CD4-positive, alpha-beta memory T cell (primary cell): ENCODE data around the gene BRAF. TPM values are rescaled to one million over a fixed set of nuclear protein-coding genes. Genes with fewer than 3 reads are reported as not detected.
"Not testable (repeated sequence)": the region's sequence is repeated elsewhere in the genome, so short reads cannot be mapped to it uniquely, and the experiment has no call there.

Experiments used
- CTCF ChIA-PET: fragments of 350-600 bp; sonication (Branson Sonifier 250); formaldehyde crosslinking; loops from one replicate; lab custom pipeline; 2021; ENCODE audit warnings: inconsistent platforms; ENCODE audit not compliant: partially characterized antibody; lab: Charles Lee
- POLR2A ChIA-PET: fragments of 350-600 bp; sonication (Branson Sonifier 250); formaldehyde crosslinking; loops from one replicate; lab custom pipeline; 2021; ENCODE audit not compliant: partially characterized antibody; lab: Charles Lee
- DNase-seq, 5 donors: peaks; one replicate each; pipeline versions ENCODE4 v3.0.0 to v3.0.0-alpha.2; 2020 to 2022; ENCODE audit warnings: mixed read lengths in 1 of 5
- H3K27ac ChIP-seq: one replicate; pipeline ENCODE4 v1.7.0; 2013; ENCODE audit warnings: low read depth, low read length
- H3K27me3 ChIP-seq: 2 replicates; pipeline ENCODE4 v1.7.0; 2013; ENCODE audit warnings: mild to moderate bottlenecking, low read length, moderate library complexity; ENCODE audit not compliant: insufficient read depth
- H3K36me3 ChIP-seq: 2 replicates; pipeline ENCODE4 v1.7.0; 2013; ENCODE audit warnings: mild to moderate bottlenecking, low read length, moderate library complexity; ENCODE audit not compliant: insufficient read depth
- H3K4me1 ChIP-seq: 2 replicates; pipeline ENCODE4 v1.7.0; 2013; ENCODE audit warnings: mild to moderate bottlenecking, low read length, moderate library complexity; ENCODE audit not compliant: insufficient read depth
- H3K4me3 ChIP-seq, 2 donors: one replicate each; pipeline ENCODE4 v1.7.0; 2013; ENCODE audit warnings: low read length in 2 of 2, mild to moderate bottlenecking in 1 of 2
- H3K9me3 ChIP-seq, 2 donors: one replicate each; pipeline ENCODE4 v1.7.0; 2013; ENCODE audit warnings: low read length in 2 of 2, control low read depth in 1 of 2; ENCODE audit not compliant: control insufficient read depth in 1 of 2
- H3K27ac Mint-ChIP-seq, 7 donors: one replicate each; pipeline ENCODE4 v1.8.0; 2020 to 2021; ENCODE audit warnings: mixed read lengths in 7 of 7, mild to moderate bottlenecking in 6 of 7, inconsistent platforms in 3 of 7, moderate library complexity in 3 of 7
- H3K27me3 Mint-ChIP-seq, 2 donors: one replicate each; pipeline ENCODE4 v1.8.0; 2020 to 2021; ENCODE audit warnings: mixed read lengths in 2 of 2
- H3K36me3 Mint-ChIP-seq, 2 donors: one replicate each; pipeline ENCODE4 v1.8.0; 2020 to 2021; ENCODE audit warnings: mixed read lengths in 2 of 2, inconsistent platforms in 1 of 2, mild to moderate bottlenecking in 1 of 2
- H3K4me1 Mint-ChIP-seq, 4 donors: one replicate each; pipeline ENCODE4 v1.8.0; 2020 to 2021; ENCODE audit warnings: mixed read lengths in 4 of 4, mild to moderate bottlenecking in 1 of 4
- H3K4me3 Mint-ChIP-seq, 8 donors: one replicate each; pipeline ENCODE4 v1.8.0; 2020 to 2021; ENCODE audit warnings: mixed read lengths in 8 of 8, mild to moderate bottlenecking in 7 of 8, moderate library complexity in 6 of 8, inconsistent platforms in 3 of 8
- H3K9me3 Mint-ChIP-seq, 8 donors: one replicate each; pipeline ENCODE4 v1.8.0; 2020 to 2021; ENCODE audit warnings: mixed read lengths in 8 of 8, mild to moderate bottlenecking in 5 of 8, inconsistent platforms in 3 of 8, moderate library complexity in 1 of 8
- intact Hi-C: fragments of 100-400 bp; cut with micrococcal nuclease; formaldehyde crosslinking; loops from one replicate; pipeline ENCODE4 v1.15.1; 2023
- polyA plus RNA-seq, 2 donors: library from polyadenylated mRNA; unstranded; fragments of 300-500 nt; fragmentation: Illumina TruSeq; gene quantifications; one replicate each; pipeline ENCODE4 v1.2.3, GENCODE V29; 2021
- total RNA-seq, 2 experiments: library from RNA; stranded (reverse); gene quantifications; one replicate each; pipeline ENCODE4 v1.2.3, GENCODE V29; 2021

BRAF gene
- total and polyA plus RNA-seq, 4 experiments from 2014 or later: 10.0 to 52.5 (median 28.8) TPM

GRCh38 chr7:140918236-140918635, 6.5 kb downstream of the BRAF start:
- peaks cover 0 to 2% of the 10 kb centered on the region in 2 donors for H3K36me3 Mint-ChIP-seq
- Histone ChIP-seq H3K9me3 (no peaks in the 10 kb centered on the region), H3K36me3 (no peaks in the 10 kb centered on the region), H3K27ac (no peak overlapping the region), H3K27me3 (no peaks in the 10 kb centered on the region), H3K4me3 (no peak overlapping the region), H3K4me1 (peaks cover 46% of the 10 kb centered on the region)
- intact Hi-C loops: no loop called here
- no peaks in the 10 kb centered on the region for H3K9me3 Mint-ChIP-seq
- H3K4me1 Mint-ChIP-seq: peaks cover 29 to 55% (median 41%) of the 10 kb centered on the region in 4 donors
- POLR2A ChIA-PET: interaction anchor here (1.5 kb wide), 1 partner anchor 107 kb away, joined by 3 read pairs; no protein-coding TSS in a partner anchor
- CTCF ChIA-PET: interaction anchor here (1.3 kb wide), 2 partner anchors 95 to 107 kb away, joined by 3 to 4 read pairs; no protein-coding TSS in a partner anchor
- H3K27ac Mint-ChIP-seq: peak overlapping the region in 1 of 7 donors; percentile 1
- H3K4me3 Mint-ChIP-seq: no peak overlapping the region
- H3K27me3 Mint-ChIP-seq: no peaks in the 10 kb centered on the region
- no peak for DNase-seq

DNA sequence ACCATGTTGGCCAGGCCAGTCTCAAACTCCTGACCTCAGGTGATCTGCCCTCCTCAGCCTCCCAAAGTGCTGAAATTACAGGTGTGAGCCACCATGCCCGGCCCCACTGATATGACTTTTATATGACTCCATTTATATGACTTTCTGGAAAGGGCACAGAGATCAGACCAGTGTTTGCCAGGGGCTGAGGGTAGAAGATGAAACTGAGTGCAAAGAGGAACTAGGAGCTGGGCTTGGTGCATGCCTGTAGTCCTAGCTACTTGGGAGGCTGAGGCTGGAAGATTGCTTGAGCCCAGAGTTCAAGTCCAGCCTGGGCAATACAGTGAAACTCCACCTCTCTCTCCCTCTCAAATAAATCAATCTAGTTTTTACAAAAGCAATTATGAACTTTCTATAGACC, 7.5 kb downstream of the BRAF start:
- ChIA-PET CTCF (interaction anchor here (1.3 kb wide), 2 partner anchors 95 to 106 kb away, joined by 3 to 4 read pairs; no protein-coding TSS in a partner anchor), POLR2A (interaction anchor here (0.6 to 1.5 kb wide), 2 partner anchors 106 to 167 kb away, joined by 3 read pairs; no protein-coding TSS in a partner anchor)
- peaks cover 37% of the 10 kb centered on the region for H3K4me1 ChIP-seq
- no peak overlapping the region for H3K4me3 ChIP-seq
- intact Hi-C loops: no loop called here
- Mint-ChIP-seq H3K27me3 (no peaks in the 10 kb centered on the region), H3K36me3 (peaks cover 0 to 2% of the 10 kb centered on the region in 2 donors), H3K9me3 (no peaks in the 10 kb centered on the region), H3K27ac (peak overlapping the region in 2 of 7 donors; percentile 12 to 23), H3K4me3 (no peak overlapping the region), H3K4me1 (peaks cover 35 to 64% (median 50%) of the 10 kb centered on the region in 4 donors)
- no peaks in the 10 kb centered on the region for H3K36me3 ChIP-seq
- no peaks in the 10 kb centered on the region for H3K27me3 ChIP-seq
- no peak overlapping the region for H3K27ac ChIP-seq
- no peak for DNase-seq
- no peaks in the 10 kb centered on the region for H3K9me3 ChIP-seq

DNA sequence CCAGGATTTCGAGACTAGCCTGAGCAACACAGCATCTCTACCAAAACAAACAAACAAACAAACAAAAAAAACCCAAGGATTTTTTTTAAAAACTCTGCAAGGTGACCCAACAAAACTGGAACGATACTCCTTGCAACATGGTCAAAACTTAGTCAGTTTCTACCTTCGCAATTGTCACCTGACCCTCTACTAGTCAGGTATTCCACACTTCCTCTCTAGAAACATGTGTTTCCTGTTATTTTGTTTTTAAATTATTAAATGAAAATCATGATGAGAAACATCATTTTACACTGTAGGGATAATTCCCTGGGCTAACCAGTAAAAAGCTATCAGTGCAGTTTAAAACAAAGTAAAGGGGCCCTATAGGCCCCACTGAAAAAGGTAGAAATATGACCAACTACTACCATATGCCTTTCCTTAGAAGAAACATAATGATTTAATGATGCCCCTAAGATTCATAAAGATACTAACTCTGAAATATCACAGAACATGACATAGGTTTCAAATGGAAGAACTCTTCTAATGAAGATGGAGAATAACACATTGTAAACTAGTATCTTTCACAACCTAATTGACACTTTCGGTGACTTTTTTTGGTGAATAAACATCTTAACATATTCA, 8.7 kb downstream of the BRAF start:
- no peak overlapping the region for H3K4me3 ChIP-seq
- intact Hi-C loops: no loop called here
- H3K27ac Mint-ChIP-seq: peak overlapping the region in 3 of 7 donors; percentile 12 to 44 (median 26)

GRCh38 chr7:140914083-140914482, 10.6 kb downstream of the BRAF start:
- H3K4me1 Mint-ChIP-seq: peaks cover 40 to 73% (median 54%) of the 10 kb centered on the region in 4 donors
- no peak for DNase-seq
- intact Hi-C loops: no loop called here
- CTCF ChIA-PET: no interaction called here
- Histone ChIP-seq H3K27ac (no peak overlapping the region), H3K4me3 (no peak overlapping the region), H3K4me1 (peaks cover 28% of the 10 kb centered on the region), H3K9me3 (no peaks in the 10 kb centered on the region), H3K27me3 (no peaks in the 10 kb centered on the region), H3K36me3 (no peaks in the 10 kb centered on the region)
- H3K4me3 Mint-ChIP-seq: no peak overlapping the region
- peaks cover 2 to 9% of the 10 kb centered on the region in 2 donors for H3K36me3 Mint-ChIP-seq
- no peaks in the 10 kb centered on the region for H3K27me3 Mint-ChIP-seq
- peak overlapping the region in 1 of 7 donors; percentile 19 for H3K27ac Mint-ChIP-seq
- POLR2A ChIA-PET: no interaction called here
- no peaks in the 10 kb centered on the region for H3K9me3 Mint-ChIP-seq

More for the DNA sequence above, 8.7 kb downstream of the BRAF start:
- Histone ChIP-seq H3K27ac (no peak overlapping the region), H3K36me3 (no peaks in the 10 kb centered on the region), H3K9me3 (no peaks in the 10 kb centered on the region), H3K4me1 (peaks cover 28% of the 10 kb centered on the region), H3K27me3 (no peaks in the 10 kb centered on the region)
- Mint-ChIP-seq H3K27me3 (no peaks in the 10 kb centered on the region), H3K36me3 (peaks cover 0 to 2% of the 10 kb centered on the region in 2 donors), H3K4me1 (peaks cover 40 to 77% (median 59%) of the 10 kb centered on the region in 4 donors), H3K4me3 (peak overlapping the region in 3 of 8 donors; percentile 1 to 46 (median 28)), H3K9me3 (no peaks in the 10 kb centered on the region)
- POLR2A ChIA-PET: no interaction called here
- CTCF ChIA-PET: no interaction called here
- DNase-seq: no peak

DNA sequence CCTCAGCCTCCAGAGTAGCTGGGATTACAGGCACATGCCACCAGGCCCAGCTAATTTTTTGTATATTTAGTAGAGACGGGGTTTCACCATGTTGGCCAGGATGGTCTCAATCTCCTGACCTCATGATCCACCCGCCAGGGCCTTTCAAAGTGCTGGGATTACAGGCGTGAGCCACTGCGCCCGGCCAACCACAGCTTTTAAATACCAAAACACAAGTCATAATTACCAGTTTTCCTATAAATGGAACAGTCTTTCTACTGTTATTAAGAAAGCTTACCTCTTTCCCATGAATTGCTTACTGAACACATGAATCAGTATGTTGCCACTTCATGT, 11.2 kb downstream of the BRAF start:
- H3K4me3 Mint-ChIP-seq, H3K36me3 ChIP-seq, H3K27me3 ChIP-seq, H3K36me3 Mint-ChIP-seq, POLR2A ChIA-PET, H3K27ac ChIP-seq, CTCF ChIA-PET, H3K27me3 Mint-ChIP-seq, H3K9me3 Mint-ChIP-seq, H3K27ac Mint-ChIP-seq, H3K4me3 ChIP-seq, intact Hi-C loops, DNase-seq, H3K9me3 ChIP-seq: not testable (repeated sequence)
- H3K4me1 Mint-ChIP-seq: peaks cover 42 to 75% (median 56%) of the 10 kb centered on the region in 4 donors
- H3K4me1 ChIP-seq: peaks cover 28% of the 10 kb centered on the region

DNA sequence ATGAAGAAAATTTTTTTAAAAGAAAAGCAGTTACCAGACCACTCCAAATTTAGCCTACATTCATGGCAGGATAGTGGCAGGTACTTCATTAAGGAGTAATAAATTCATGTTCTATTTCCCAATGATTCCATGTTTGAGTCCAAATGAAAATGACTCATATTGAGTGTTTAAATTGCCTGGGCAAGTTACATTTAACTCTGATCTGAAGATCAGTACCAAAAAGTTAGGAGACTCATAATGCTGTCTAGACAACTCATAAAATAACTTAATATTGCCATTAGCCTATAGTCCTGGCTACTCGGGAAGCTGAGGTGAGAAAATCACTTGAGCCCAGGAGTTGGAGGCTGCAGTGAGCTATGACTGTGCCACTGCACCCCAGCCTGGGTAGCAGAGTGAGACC, 13.0 kb downstream of the BRAF start:
- Histone ChIP-seq H3K9me3 (no peaks in the 10 kb centered on the region), H3K27me3 (no peaks in the 10 kb centered on the region), H3K27ac (no peak overlapping the region), H3K4me3 (no peak overlapping the region), H3K36me3 (no peaks in the 10 kb centered on the region), H3K4me1 (peaks cover 12% of the 10 kb centered on the region)
- ChIA-PET POLR2A (no interaction called here), CTCF (no interaction called here)
- Mint-ChIP-seq H3K9me3 (no peaks in the 10 kb centered on the region), H3K27me3 (no peaks in the 10 kb centered on the region), H3K4me1 (peaks cover 32 to 63% (median 49%) of the 10 kb centered on the region in 4 donors), H3K27ac (no peak overlapping the region), H3K36me3 (peaks cover 2 to 6% of the 10 kb centered on the region in 2 donors), H3K4me3 (no peak overlapping the region)
- intact Hi-C loops: no loop called here
- no peak for DNase-seq

GRCh38 chr7:140909476-140910161, 15.1 kb downstream of the BRAF start:
- intact Hi-C loops: no loop called here
- CTCF ChIA-PET: no interaction called here
- Mint-ChIP-seq H3K4me1 (peaks cover 28 to 56% (median 46%) of the 10 kb centered on the region in 4 donors), H3K27me3 (no peaks in the 10 kb centered on the region), H3K4me3 (no peak overlapping the region), H3K27ac (peak overlapping the region in 1 of 7 donors; percentile 25), H3K36me3 (peaks cover 2 to 6% of the 10 kb centered on the region in 2 donors), H3K9me3 (no peaks in the 10 kb centered on the region)
- Histone ChIP-seq H3K27me3 (no peaks in the 10 kb centered on the region), H3K9me3 (no peaks in the 10 kb centered on the region), H3K36me3 (no peaks in the 10 kb centered on the region), H3K27ac (no peak overlapping the region), H3K4me3 (no peak overlapping the region), H3K4me1 (no peaks in the 10 kb centered on the region)
- POLR2A ChIA-PET: interaction anchor here (1.5 kb wide), 1 partner anchor 15 kb away, joined by 4 read pairs; the partner anchor contains the start of gene BRAF
- no peak for DNase-seq
